Activated T-cell treated with anti-CD3 and anti-CD28 coated beads, Interleukin-2, amount 50 U/mL, for 72 hours (primary cell): ENCODE data around the gene SCPEP1. TPM values are rescaled to one million over a fixed set of nuclear protein-coding genes. Genes with fewer than 3 reads are reported as not detected.
"Not testable (repeated sequence)": the region's sequence is repeated elsewhere in the genome, so short reads cannot be mapped to it uniquely, and the experiment has no call there.

ENCODE experiments used
- ATAC-seq, 2 donors: fragments of 150-1000 bp; cut with Tn5 transposase; replicated peaks in 1 of 2; 2 replicates each; pipeline ENCODE4 v1.10.0; 2021; ENCODE audit warnings: moderate library complexity in 2 of 2, mild to moderate bottlenecking in 1 of 2
- DNase-seq, 2 donors: peaks; one replicate each; pipeline ENCODE4 v3.0.0; 2021 to 2022; ENCODE audit warnings: mixed read lengths in 1 of 2
- H3K27ac Mint-ChIP-seq: one replicate; pipeline ENCODE4 v1.8.0; 2022; ENCODE audit warnings: mild to moderate bottlenecking, moderate library complexity, mixed read lengths
- H3K27me3 Mint-ChIP-seq: one replicate; pipeline ENCODE4 v1.8.0; 2022; ENCODE audit warnings: low read depth, mixed read lengths
- H3K36me3 Mint-ChIP-seq, 2 donors: one replicate each; pipeline ENCODE4 v1.8.0; 2022; ENCODE audit warnings: mixed read lengths in 2 of 2, mild to moderate bottlenecking in 1 of 2; ENCODE audit not compliant: insufficient read depth in 2 of 2
- H3K4me1 Mint-ChIP-seq: one replicate; pipeline ENCODE4 v1.8.0; 2022; ENCODE audit warnings: low read depth, mixed read lengths
- H3K4me3 Mint-ChIP-seq, 2 donors: one replicate each; pipeline ENCODE4 v1.8.0; 2022; ENCODE audit warnings: mild to moderate bottlenecking in 2 of 2, mixed read lengths in 2 of 2, moderate library complexity in 2 of 2
- H3K9me3 Mint-ChIP-seq, 2 donors: one replicate each; pipeline ENCODE4 v1.8.0; 2022; ENCODE audit warnings: mixed read lengths in 2 of 2
- total RNA-seq, 2 donors: library from RNA; stranded (reverse); gene quantifications; one replicate each; pipeline ENCODE4 v1.2.3, GENCODE V29; 2022

SCPEP1 gene
- total RNA-seq, 2 donors from 2014 or later = 28.0 to 34.7 TPM

DNA sequence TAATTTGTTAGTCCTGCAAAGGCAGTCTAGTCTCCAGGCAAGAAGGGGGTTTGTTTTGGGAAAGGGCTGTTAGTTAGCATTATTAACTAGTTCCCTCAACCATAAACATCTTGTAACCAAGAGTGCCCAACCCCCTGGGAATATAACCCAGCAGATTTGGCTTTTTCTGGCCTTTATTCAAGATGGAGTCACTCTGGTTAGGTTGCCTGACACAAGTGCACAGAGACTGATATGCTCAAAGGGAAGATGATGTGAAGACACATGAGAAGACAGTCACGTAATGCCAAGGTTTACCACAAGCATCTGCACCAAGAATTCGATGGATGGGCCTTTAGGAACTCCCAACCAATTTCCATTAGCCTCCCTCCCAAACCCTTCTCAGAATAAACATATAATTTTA, 3.9 kb upstream of the SCPEP1 start:
- peaks cover 17% of the 10 kb centered on the region for H3K4me1 Mint-ChIP-seq
- H3K36me3 Mint-ChIP-seq = no peaks in the 10 kb centered on the region
- peaks cover 13% of the 10 kb centered on the region for H3K27me3 Mint-ChIP-seq
- peaks cover 0 to 4% of the 10 kb centered on the region in 2 donors for H3K9me3 Mint-ChIP-seq
- DNase-seq = no peak
- no peak for ATAC-seq
- H3K27ac Mint-ChIP-seq = no peak overlapping the region
- H3K4me3 Mint-ChIP-seq = no peak overlapping the region

DNA sequence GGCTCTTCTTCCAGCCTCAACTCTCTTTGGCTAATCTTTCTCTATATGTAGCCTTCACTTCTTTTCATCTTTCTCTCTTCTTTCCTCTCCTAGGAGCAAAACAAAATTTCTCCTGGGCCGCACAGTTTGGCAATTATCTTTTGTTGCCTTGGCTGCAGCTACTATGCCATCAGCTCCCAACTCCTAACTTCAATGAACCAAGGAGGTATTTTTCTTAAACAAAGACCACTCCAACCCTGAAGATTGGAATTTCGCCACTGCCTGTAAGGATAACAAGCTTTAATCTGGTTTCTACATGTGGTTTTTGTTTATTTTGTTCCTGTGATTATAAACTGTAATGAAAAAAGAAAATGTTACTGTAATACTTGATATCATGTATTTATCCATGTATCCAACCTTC, 2.3 kb upstream of the SCPEP1 start:
- DNase-seq (no peak), ATAC-seq (no peak)
- Mint-ChIP-seq H3K4me1 (peaks cover 21% of the 10 kb centered on the region), H3K36me3 (no peaks in the 10 kb centered on the region), H3K27ac (no peak overlapping the region), H3K27me3 (peaks cover 7% of the 10 kb centered on the region), H3K4me3 (no peak overlapping the region), H3K9me3 (peaks cover 0 to 4% of the 10 kb centered on the region in 2 donors)

DNA sequence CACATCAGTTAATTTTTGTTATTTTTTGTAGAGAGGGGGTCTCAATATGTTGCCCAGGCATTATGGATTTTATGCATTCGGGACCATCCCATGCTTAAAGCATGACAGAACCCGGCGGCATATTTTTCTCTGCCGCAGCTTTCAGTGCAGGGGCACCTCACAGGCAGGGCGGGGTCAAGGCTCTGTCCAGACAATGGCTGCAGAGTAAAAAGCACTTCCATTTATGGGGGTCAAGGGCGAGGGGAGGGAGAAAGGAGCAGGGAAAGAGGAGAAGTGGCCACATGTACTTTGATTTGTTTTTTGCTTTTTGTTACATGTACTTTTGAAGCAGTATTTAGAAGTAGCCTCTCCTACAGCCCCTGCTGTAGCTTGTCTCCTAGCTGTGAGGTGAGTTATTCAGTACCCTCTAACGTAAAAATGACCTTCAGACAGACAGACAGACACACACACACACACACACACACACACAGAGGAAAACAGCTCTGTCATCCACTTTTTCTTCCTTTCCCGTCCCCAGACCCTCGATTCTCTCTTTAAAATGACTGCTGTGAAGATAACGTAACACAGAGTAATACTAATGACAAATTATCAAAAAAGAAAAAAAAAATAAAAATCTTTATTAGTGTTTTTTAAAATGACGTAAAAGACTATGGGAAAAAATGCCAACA, 856 bp upstream of the SCPEP1 start:
- Mint-ChIP-seq H3K36me3 (no peaks in the 10 kb centered on the region), H3K27ac (no peak overlapping the region), H3K27me3 (peaks cover 7% of the 10 kb centered on the region), H3K4me1 (peaks cover 21% of the 10 kb centered on the region), H3K4me3 (peak overlapping the region; percentile 40 to 70), H3K9me3 (no peaks in the 10 kb centered on the region)
- no peak for ATAC-seq
- no peak for DNase-seq

DNA sequence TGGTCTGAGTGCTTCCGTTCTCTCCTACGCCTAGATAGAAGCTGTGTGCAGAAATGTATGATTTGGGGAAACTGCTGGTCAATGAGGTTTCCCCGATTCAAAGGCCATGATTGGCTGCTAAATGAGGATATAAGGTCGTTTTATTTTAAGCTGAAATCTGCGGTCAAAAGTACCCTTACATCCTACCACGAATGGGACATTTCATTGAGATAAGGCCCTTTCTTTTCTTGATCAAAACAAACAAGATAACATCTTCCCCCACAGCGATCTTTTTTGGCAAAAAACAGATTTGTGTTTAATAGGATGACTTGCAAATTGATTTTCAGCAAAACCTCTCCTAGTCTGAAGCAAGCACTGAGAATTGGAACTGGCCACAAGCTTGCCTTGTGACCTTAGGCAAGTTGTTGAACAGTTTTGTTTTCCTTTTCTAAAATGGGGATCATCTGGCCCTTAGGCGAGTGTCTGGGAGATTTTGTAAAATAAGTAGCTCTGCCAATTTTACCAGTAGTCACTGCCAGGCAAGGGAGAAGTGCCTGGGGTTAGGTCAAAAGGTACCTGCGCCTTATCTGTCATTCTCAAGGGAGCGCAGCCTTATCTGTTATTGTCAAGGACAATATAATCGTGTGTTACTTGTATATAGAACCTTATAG, 635 bp downstream of the SCPEP1 start:
- ATAC-seq (peak; percentile 27 to 43), DNase-seq (peak in 1 of 2 donors; percentile 9)
- H3K27me3 Mint-ChIP-seq = peaks cover 7% of the 10 kb centered on the region
- H3K4me3 Mint-ChIP-seq = peak overlapping the region; percentile 94 to 96
- H3K4me1 Mint-ChIP-seq = peaks cover 21% of the 10 kb centered on the region
- no peaks in the 10 kb centered on the region for H3K9me3 Mint-ChIP-seq
- no peaks in the 10 kb centered on the region for H3K36me3 Mint-ChIP-seq
- H3K27ac Mint-ChIP-seq = peak overlapping the region; percentile 74

DNA sequence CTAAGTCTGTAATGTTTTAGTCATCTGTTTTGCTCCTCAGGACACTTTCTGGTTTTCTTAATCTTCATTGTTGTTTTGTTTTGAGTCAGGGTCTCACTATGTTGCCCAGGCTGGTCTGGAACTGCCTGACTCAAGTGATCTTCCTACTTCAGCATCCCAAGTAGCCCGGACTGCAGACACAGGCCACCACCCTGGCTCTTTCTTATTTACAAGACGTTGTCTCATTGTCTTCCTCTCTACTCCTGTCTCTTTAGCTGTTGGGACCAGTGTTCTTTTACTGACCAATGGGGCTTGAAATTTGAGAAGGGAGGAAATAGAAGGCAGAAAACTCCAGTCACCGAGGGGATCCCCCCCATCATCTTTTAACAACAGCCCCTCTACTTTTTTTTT, 1.2 kb downstream of the SCPEP1 start:
- peak; percentile 24 to 30 for ATAC-seq

DNA sequence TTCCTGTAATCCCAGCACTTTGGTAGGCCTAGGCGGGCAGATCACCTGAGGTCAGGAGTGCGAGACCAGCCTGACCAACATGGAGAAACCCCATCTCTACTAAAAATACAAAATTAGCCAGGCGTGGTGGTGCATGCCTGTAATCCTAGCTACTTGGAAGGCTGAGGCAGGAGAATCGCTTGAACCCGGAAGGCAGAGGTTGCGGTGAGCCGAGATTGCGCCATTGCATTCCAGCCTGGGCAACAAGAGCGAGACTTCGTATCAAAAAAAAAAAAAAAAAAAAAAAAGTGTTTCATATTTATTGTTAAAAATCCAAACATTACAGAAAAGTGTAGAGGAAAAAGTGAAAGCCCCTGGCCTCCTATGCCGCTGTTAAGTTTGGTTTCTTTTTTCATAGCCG, 2.6 kb downstream of the SCPEP1 start:
- not testable (repeated sequence) for H3K4me3 Mint-ChIP-seq, ATAC-seq, H3K27me3 Mint-ChIP-seq, H3K27ac Mint-ChIP-seq, H3K36me3 Mint-ChIP-seq, H3K9me3 Mint-ChIP-seq, DNase-seq
- H3K4me1 Mint-ChIP-seq = peaks cover 21% of the 10 kb centered on the region

More for the DNA sequence above, 1.2 kb downstream of the SCPEP1 start:
- no peak for DNase-seq
- Mint-ChIP-seq H3K4me1 (peaks cover 21% of the 10 kb centered on the region), H3K27me3 (peaks cover 7% of the 10 kb centered on the region), H3K4me3 (peak overlapping the region; percentile 94 to 96), H3K9me3 (no peaks in the 10 kb centered on the region), H3K27ac (no peak overlapping the region), H3K36me3 (no peaks in the 10 kb centered on the region)

DNA sequence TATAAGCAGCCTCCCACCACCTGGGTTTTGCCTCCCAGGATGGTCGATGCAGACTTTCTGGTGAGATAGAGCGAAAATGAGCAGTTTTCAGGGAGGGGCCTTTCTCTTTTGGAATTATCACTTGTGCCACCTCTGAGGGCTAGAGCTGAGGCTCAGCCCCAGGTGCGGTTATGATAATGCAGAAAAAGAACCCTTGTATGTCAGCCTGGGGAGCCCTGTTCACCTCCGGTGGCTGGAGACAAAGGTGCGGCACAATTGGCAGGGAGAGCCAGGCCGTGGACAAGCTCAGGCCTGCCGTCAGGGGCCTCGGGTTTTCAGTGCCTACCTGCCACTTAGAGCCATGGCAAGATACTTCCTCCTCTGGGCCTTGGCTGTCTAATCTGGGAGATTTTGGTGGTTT, 4.4 kb downstream of the SCPEP1 start:
- no peaks in the 10 kb centered on the region for H3K9me3 Mint-ChIP-seq
- no peak for ATAC-seq

DNA sequence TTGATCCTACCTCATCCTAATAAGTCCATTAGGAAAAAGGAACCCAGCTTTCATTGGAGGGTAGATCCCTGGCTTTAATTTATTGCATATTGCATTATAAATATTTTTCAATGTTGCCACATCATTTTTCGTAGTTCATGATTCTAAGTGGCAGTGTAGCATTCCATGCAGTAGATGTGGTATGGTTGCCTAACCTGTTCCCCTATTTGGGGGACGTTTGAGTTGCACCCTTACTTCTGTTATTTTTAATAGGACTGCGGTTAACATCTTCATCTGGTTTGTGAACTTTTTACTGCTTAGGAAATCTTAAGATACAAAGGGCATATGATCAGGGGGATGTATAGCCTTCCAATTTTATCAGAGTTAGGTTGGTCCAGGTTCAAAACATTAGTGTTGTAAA, 5.4 kb downstream of the SCPEP1 start:
- no peak overlapping the region for H3K27ac Mint-ChIP-seq
- H3K4me3 Mint-ChIP-seq = no peak overlapping the region
- peaks cover 0 to 12% of the 10 kb centered on the region in 2 donors for H3K36me3 Mint-ChIP-seq
- DNase-seq (no peak), ATAC-seq (no peak)
- H3K27me3 Mint-ChIP-seq = no peaks in the 10 kb centered on the region
- no peaks in the 10 kb centered on the region for H3K9me3 Mint-ChIP-seq
- H3K4me1 Mint-ChIP-seq = peaks cover 10% of the 10 kb centered on the region

More for the DNA sequence above, 4.4 kb downstream of the SCPEP1 start:
- Mint-ChIP-seq H3K27ac (no peak overlapping the region), H3K27me3 (no peaks in the 10 kb centered on the region), H3K4me3 (no peak overlapping the region), H3K4me1 (peaks cover 15% of the 10 kb centered on the region), H3K36me3 (peaks cover 0 to 9% of the 10 kb centered on the region in 2 donors)
- no peak for DNase-seq

DNA sequence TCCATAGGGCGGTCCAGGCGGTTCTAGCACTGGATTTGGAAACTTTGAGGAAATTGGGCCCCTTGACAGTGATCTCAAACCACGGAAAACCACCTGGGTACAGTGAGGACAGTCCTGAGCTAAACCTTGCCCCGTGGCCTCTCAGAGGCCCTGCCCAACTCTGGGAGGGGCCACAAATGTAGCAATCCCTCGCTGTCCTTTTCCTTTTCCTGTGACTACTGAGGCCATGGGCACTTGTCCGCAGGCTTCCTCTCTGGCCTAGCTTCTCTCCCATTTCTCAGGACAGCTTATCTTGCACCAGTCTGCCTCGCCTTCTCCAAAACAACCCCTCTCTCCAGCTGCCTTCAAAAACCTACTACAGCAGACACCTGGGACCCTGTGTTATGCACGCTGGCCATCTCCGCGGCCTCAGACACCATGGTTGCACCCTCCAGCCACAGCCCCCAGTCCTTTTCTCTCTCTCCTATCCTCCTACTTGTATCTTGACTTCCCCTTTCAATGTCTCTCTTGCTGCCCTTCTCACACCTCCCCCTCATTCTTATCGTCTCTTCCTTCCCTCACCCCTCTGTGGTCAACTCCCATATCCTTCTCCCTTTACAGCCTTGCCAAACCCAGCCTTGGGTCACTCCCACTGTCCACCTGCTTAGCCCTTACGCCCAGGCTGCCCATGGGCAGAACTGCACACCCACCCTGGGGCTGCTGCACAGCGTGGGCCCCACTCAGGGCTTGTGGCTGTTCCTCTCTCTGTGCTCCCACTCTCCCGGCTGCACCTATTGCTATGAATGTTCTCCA, 7.6 kb downstream of the SCPEP1 start:
- Mint-ChIP-seq H3K36me3 (peaks cover 0 to 12% of the 10 kb centered on the region in 2 donors), H3K4me1 (no peaks in the 10 kb centered on the region), H3K27me3 (no peaks in the 10 kb centered on the region), H3K9me3 (no peaks in the 10 kb centered on the region), H3K4me3 (no peak overlapping the region), H3K27ac (no peak overlapping the region)
- DNase-seq (no peak), ATAC-seq (no peak)

DNA sequence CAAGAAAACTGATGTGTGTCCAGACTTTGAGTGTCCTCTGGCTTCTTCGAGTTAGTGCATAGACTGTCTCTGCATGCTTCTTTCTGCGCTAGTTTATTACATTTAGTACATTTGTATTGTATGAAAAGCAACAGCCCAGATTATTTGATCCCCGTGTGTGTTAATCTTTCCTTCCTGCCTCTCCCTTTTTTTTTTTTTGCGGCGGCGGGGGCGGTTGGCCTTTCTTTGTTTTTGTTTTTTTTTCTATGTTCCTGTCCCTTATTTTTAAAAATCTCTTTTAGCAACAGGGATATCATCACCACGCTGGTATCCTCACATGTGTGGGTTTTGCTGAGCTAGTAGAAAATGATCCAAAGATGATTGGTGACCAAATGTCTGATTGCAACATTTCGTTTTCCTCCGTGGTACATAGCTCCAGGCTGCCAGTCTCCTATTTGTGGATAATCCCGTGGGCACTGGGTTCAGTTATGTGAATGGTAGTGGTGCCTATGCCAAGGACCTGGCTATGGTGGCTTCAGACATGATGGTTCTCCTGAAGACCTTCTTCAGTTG, 9.4 kb downstream of the SCPEP1 start:
- H3K9me3 Mint-ChIP-seq = no peaks in the 10 kb centered on the region
- H3K4me1 Mint-ChIP-seq = no peaks in the 10 kb centered on the region
- H3K27ac Mint-ChIP-seq = no peak overlapping the region
- no peak overlapping the region for H3K4me3 Mint-ChIP-seq
- H3K36me3 Mint-ChIP-seq = peaks cover 0 to 12% of the 10 kb centered on the region in 2 donors
- no peaks in the 10 kb centered on the region for H3K27me3 Mint-ChIP-seq
- DNase-seq = no peak
- ATAC-seq = no peak

DNA sequence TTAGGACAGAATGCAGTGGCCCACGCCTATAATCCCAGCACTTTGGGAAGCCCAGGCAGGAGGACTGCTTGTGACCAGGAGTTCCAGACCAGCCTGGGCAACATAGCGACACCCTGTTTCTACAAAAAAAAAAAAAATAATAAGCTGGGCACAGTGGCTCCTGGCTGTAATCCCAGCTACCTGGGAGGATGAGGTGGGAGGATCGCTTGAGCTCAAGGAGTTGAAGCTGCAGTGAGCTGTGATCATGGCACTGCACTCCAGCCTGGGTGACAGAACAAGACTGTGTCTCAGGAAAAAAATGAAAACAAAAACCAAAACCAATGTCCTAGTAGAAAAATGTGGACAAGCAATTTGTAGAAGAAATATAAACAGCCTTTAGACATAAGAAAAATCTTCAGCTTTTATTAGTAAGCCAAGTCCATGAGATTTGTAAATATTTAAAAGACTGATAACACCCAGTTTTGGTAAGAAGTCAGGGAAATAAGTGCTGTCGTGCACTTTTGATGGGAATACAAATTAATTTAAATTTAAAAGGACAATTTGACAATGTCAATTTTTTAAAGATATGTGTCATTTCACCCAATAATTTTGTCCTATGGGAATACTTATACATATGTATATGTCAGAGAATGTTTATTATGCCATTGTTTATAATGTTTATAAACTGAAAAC, 11.1 kb downstream of the SCPEP1 start:
- no peak overlapping the region for H3K27ac Mint-ChIP-seq

DNA sequence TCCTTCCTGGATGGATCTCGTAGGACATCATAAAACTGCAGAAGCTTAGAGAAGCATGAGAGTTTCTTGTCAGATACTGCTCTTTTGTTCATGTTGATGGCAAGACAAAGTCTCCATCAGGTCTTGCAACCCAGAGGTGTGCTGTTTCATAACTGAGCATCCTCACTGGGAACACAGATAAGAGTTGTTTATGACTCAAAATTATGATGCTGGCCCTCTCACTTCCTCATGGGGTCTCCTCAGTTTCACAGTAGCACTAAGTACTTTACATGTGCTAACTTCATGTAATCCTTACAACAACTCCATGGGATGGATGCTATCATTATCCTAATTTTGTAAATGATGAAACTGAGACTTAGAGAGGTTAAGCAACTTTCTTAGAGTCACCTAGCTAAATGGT, 14.4 kb downstream of the SCPEP1 start:
- Mint-ChIP-seq H3K4me1 (no peaks in the 10 kb centered on the region), H3K27me3 (no peaks in the 10 kb centered on the region), H3K9me3 (no peaks in the 10 kb centered on the region), H3K4me3 (no peak overlapping the region), H3K27ac (no peak overlapping the region), H3K36me3 (peaks cover 0 to 4% of the 10 kb centered on the region in 2 donors)
- DNase-seq (no peak), ATAC-seq (no peak)

More for the DNA sequence above, 11.1 kb downstream of the SCPEP1 start:
- Mint-ChIP-seq H3K9me3 (no peaks in the 10 kb centered on the region), H3K4me1 (no peaks in the 10 kb centered on the region), H3K36me3 (peaks cover 0 to 12% of the 10 kb centered on the region in 2 donors), H3K27me3 (no peaks in the 10 kb centered on the region), H3K4me3 (no peak overlapping the region)
- DNase-seq (no peak), ATAC-seq (no peak)
